ENCODE results near the gene MYL9.
"Not testable (repeated sequence)": the region's sequence is repeated elsewhere in the genome, so short reads cannot be mapped to it uniquely, and the experiment has no call there.

- TF ChIP-seq CTCF, EP300 (IDR thresholded peaks at IDR 0.05): not testable (repeated sequence)
Observed at GRCh38 chr20:36564078-36564725, 22.9 kb downstream of the MYL9 start.

Measured in ovary (tissue), 3 donors.